Fibroblast of lung (primary cell): ENCODE measurements around the gene HOXB1.

Experiments
- EZH2 ChIP-seq: IDR thresholded peaks from 2 replicates; pipeline ENCODE4 v1.5.1; 2012; ENCODE audit warnings: low read length, control low read depth, mild to moderate bottlenecking; ENCODE audit errors: missing control alignments
- TF ChIP-seq, protein P1 (sequence below), 2 donors: IDR thresholded peaks in 1 of 2; conservative IDR thresholded peaks in 1 of 2; 1 replicate in 1 of 2; 2 replicates in 1 of 2; pipeline ENCODE4 v1.5.1; 2011 to 2012; ENCODE audit warnings: low read length in 2 of 2, control low read depth in 1 of 2, inconsistent platforms in 1 of 2, low read depth in 1 of 2, mild to moderate bottlenecking in 1 of 2

DNA sequence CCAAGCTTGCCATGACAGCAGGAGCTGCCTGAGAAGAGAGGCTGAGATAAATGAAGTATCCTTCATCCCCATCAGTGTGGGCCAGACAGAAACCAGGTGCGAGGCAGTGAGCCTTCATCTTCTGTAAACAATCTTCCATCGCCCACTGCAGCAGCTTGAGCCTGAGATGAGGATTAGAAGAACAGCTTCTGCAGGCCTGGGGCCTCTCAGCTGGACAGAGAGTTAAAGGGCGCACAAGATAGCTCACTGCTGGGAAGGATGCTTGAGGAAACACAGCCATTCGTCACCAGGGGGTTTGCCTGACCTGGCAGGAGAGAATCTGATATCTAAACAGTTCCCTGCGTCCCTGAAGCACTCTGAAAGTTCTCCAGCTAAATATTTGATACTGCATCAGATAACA is 27.1 kb downstream of the HOXB1 start:
- TF ChIP-seq, protein P1, sequence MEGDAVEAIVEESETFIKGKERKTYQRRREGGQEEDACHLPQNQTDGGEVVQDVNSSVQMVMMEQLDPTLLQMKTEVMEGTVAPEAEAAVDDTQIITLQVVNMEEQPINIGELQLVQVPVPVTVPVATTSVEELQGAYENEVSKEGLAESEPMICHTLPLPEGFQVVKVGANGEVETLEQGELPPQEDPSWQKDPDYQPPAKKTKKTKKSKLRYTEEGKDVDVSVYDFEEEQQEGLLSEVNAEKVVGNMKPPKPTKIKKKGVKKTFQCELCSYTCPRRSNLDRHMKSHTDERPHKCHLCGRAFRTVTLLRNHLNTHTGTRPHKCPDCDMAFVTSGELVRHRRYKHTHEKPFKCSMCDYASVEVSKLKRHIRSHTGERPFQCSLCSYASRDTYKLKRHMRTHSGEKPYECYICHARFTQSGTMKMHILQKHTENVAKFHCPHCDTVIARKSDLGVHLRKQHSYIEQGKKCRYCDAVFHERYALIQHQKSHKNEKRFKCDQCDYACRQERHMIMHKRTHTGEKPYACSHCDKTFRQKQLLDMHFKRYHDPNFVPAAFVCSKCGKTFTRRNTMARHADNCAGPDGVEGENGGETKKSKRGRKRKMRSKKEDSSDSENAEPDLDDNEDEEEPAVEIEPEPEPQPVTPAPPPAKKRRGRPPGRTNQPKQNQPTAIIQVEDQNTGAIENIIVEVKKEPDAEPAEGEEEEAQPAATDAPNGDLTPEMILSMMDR (conservative IDR thresholded peaks at IDR 0.05 in 1 of 2, IDR thresholded peaks at IDR 0.05 in 1 of 2; ENCODE audit: low read depth in 1 of 2, low read length in 2 of 2), result no peak
- TF ChIP-seq EZH2, result no peak
